ENCODE measurements around the gene OR1S1. TPM values are rescaled to one million over a fixed set of nuclear protein-coding genes. Genes with fewer than 3 reads are reported as not detected.

The OR1S1 gene
- total RNA-seq, 1 experiment from 2014 or later, result not detected

- Histone ChIP-seq H3K56ac (ENCODE audit: insufficient read length, low read depth, low read length) (no peak overlapping the region), H3K79me1 (ENCODE audit: insufficient read depth, low read depth, low read length, poor library complexity, severe bottlenecking) (no peaks in the 10 kb centered on the region), H3K27ac (ENCODE audit: insufficient read length, low read depth, low read length) (no peak overlapping the region), H2BK20ac (ENCODE audit: low read depth, low read length, poor library complexity, severe bottlenecking) (no peak overlapping the region), H3K23me2 (ENCODE audit: insufficient read length, low read depth, low read length, poor library complexity, severe bottlenecking) (no peaks in the 10 kb centered on the region), H3K9ac (ENCODE audit: extremely low read depth, insufficient read length, low read length) (no peak overlapping the region), H2AK5ac (ENCODE audit: insufficient read length, low read length) (no peak overlapping the region), H2BK5ac (ENCODE audit: insufficient read length, low read length) (no peak overlapping the region), H3K27me3 (ENCODE audit: insufficient read depth, low read length) (no peaks in the 10 kb centered on the region), H2BK12ac (ENCODE audit: insufficient read length, low read depth, low read length) (no peak overlapping the region), H3K4ac (ENCODE audit: low read depth, low read length) (no peak overlapping the region), H4K8ac (replicated peaks; ENCODE audit: insufficient read length, low read depth, low read length) (no peak overlapping the region), H2BK120ac (ENCODE audit: low read depth, low read length, poor library complexity, severe bottlenecking) (no peak overlapping the region), H4K5ac (ENCODE audit: insufficient read length, low read depth, low read length) (no peak overlapping the region), H3T11ph (ENCODE audit: low read length) (no peak overlapping the region), H3K14ac (ENCODE audit: insufficient read depth, low read length) (no peak overlapping the region), H3K18ac (ENCODE audit: insufficient read length, low read depth, low read length) (no peak overlapping the region), H2BK15ac (ENCODE audit: low read depth, low read length) (no peak overlapping the region), H3K4me1 (ENCODE audit: insufficient read depth, low read length) (no peaks in the 10 kb centered on the region), H3K4me2 (ENCODE audit: insufficient read depth, insufficient read length, low read length) (no peak overlapping the region), H4K91ac (ENCODE audit: insufficient read length, low read depth, low read length) (no peak overlapping the region), H4K20me1 (ENCODE audit: control insufficient read depth, insufficient read depth, insufficient read length) (no peaks in the 10 kb centered on the region), H2AFZ (ENCODE audit: low read length) (no peak overlapping the region), H3K23ac (ENCODE audit: insufficient read length, low read depth, low read length) (no peak overlapping the region), H3K79me2 (ENCODE audit: insufficient read depth, low read length) (no peaks in the 10 kb centered on the region), H3K9me3 (ENCODE audit: control insufficient read depth, low read depth, low read length) (no peaks in the 10 kb centered on the region)
- Mint-ChIP-seq H3K9me3 (0 out of 5 replicates have a peak, but pooled peaks cover 0 to 3% of the 10 kb centered on the region in 2 experiments), H3K27ac (no peak overlapping the region), H3K4me3 (no peak overlapping the region), H3K4me1 (no peaks in the 10 kb centered on the region), H3K36me3 (ENCODE audit: insufficient read depth in 1 of 3, low read depth in 3 of 3) (peaks cover 0 to 9% (median 0%) of the 10 kb centered on the region in 3 experiments; a peak in 3 of 7 replicates), H3K27me3 (ENCODE audit: low read depth) (no peaks in the 10 kb centered on the region)
- no peak for TF ChIP-seq CTCF (conservative IDR thresholded peaks at IDR 0.05)
- DNase-seq, result no peak
- WGBS (ENCODE audit: extremely low coverage, insufficient read length, low lambda C conversion rate), result no CpG with 5 or more reads among the region's 32 CpGs
Measured at GRCh38 chr11:58227956-58228615, 15.6 kb downstream of the OR1S1 start.
